Hematopoietic multipotent progenitor cell treated with erythropoietin and hydrocortisone succinate and interleukin-3 and kit ligand, for 15 days (in vitro differentiated cells): ENCODE data around the gene LYPD6.

ENCODE experiments used
- DNase-seq: peaks from one replicate; pipeline ENCODE4 v3.0.0-alpha.2; 2015; ENCODE audit warnings: low spot score

LYPD6 gene

GRCh38 chr2:149348291-149348690 is 17.9 kb downstream of the LYPD6 start:
- no peak for DNase-seq

- no peak for DNase-seq
Measured at GRCh38 chr2:149353421-149353820, 23.0 kb downstream of the LYPD6 start.

GRCh38 chr2:149355716-149356422 is 25.5 kb downstream of the LYPD6 start:
- DNase-seq, result no peak

DNA sequence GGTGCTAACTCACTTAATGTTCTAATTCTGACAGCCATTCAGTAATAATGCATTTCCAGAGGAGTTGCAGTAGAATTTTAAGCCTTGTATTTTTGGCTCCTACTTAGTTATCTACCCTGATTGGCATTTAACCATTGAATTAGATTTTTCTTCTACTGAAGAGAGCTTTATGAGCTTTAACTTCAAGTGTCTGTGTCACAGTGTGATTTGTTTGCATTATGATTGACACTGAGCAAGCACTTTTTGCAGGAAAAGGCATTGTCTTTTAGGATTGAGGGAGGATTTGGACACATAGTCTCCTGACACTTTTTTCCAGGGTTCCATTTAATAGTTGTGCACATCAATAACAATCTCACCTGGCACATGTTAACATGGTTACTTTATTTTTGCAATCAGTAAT is 26.7 kb downstream of the LYPD6 start:
- DNase-seq, result no peak

GRCh38 chr2:149360106-149360505 is 29.7 kb downstream of the LYPD6 start:
- no peak for DNase-seq

GRCh38 chr2:149363958-149364357 is 33.6 kb downstream of the LYPD6 start:
- no peak for DNase-seq

DNA sequence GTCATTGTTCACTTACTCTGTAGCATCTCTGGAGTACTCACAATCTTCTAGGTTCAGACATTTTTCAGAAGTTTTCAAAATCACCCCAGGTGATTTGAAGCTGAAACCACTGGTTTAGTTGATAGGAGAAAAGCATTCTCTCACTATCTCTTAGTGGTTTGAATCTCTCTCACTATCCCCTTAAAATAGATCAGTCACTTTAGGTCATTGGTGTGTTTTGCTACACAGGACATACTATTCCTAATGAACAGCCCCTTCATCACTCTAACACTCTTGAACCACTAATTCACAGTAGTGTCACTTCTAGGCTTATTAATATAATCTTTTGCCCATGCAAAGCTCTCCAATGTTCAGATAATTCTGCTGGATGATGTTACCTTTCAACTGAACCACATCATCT is 34.5 kb downstream of the LYPD6 start:
- no peak for DNase-seq

GRCh38 chr2:149365931-149366583 is 35.7 kb downstream of the LYPD6 start:
- no peak for DNase-seq

DNA sequence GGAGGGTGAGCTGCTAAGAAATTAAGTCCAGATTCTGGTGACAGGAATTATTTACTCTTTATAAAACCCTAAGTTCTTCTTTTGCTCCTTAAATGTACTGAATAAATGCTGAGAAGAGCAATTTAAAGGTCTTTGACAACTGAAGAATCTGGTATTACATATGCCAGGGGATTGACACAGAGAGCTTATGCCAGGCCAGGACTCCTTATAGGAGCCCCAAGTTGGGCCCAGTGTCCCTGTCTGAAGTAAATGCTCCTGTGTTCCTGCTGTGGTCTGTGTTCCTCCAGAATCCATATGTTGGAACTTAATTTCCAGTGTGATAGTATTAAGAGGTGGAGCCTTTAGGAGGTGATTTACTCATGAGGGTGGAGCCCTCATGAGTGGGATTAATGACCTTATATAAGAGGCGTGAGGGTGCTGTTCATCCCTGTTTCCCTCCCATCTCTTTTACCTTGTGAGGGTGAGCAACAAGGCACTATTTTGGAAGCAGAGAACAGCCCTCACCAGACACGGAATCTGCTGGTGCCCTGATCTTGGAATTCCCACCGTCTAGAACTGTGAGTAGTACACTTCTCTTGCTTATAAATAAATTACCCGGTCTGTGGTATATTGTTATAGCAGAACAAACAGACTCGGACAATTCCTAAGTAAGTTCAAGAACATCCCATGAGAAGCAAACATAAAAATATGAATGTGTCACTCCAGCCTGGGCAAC is 39.8 kb downstream of the LYPD6 start:
- no peak for DNase-seq

GRCh38 chr2:149371476-149371875 is 41.1 kb downstream of the LYPD6 start:
- DNase-seq, result no peak

- DNase-seq, result no peak
Measured at GRCh38 chr2:149375801-149376361, 45.5 kb downstream of the LYPD6 start.

DNA sequence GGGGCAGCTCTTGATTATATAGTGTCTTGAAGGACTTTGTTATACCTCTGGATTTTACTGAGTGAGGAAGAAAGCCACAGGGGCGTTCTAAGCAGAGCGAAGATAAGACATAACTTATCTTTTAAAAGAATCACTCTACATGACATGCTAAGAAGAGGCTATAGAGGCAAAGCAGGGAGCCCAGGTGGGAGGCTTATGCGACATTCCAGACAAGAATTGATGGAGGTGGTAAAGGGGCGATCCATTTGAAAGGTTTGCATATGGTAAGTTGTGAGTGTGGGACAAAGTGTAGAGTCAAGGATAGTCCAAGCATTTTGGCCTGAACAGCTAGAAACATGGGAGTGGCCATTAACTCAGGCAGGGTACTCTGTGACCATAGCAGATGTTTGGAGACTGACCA is 49.8 kb downstream of the LYPD6 start:
- DNase-seq, result no peak

- DNase-seq, result no peak
Measured at GRCh38 chr2:149383340-149383739, 53.0 kb downstream of the LYPD6 start.

- DNase-seq, result no peak
Measured at GRCh38 chr2:149385350-149385749, 55.0 kb downstream of the LYPD6 start.

GRCh38 chr2:149387411-149387810 is 57.0 kb downstream of the LYPD6 start:
- no peak for DNase-seq

GRCh38 chr2:149388120-149388816 is 57.9 kb downstream of the LYPD6 start:
- DNase-seq, result no peak

DNA sequence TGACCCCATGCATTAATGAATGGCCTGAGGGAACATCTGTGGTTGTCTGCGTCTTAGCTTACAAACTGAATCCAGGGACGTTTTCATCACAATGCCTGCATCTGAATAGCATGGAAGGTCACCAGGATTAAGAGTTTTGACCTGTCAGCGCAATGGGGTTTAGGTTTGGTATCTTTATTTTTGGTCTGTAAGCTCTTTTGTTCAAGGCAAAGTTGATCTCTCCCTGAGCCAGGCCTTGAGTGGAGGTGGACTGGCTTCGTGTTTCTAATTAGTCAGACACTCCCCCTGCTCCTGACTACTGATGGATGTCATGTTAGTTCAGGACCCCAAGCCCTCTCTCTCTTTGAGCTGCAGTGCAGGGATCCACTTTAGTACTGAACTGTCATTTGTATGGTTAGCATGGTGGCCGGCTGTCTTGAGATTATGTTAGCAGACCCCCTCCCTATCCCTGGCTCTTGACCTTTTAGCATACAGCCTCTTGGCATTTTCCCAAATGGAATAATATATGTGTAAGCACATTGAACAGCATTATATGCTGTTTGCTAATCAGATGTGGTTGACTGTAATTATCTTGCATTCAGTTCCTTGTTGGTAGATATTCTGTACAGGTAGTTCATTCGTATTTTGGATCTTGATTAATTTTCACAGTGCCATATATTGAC is 59.2 kb downstream of the LYPD6 start:
- DNase-seq, result no peak

DNA sequence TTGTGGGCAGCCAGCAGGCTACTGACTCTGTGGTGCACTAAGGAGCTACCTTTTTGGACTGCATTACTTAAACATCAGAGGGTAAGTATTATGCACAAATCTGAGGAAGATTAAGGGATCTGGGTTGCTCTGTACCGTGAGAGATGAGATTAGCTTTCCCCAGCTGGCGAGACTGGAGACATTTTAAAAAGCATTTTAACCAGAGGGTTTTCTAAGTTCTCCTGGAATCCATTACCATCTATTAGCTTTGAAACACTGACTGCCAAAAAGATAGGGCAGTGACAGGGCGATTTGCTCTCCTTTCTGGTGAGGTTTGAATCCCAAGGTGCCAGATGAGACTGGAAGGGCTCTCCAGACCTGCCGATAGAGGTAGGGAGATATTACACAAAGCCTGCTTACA is 63.2 kb downstream of the LYPD6 start:
- no peak for DNase-seq

DNA sequence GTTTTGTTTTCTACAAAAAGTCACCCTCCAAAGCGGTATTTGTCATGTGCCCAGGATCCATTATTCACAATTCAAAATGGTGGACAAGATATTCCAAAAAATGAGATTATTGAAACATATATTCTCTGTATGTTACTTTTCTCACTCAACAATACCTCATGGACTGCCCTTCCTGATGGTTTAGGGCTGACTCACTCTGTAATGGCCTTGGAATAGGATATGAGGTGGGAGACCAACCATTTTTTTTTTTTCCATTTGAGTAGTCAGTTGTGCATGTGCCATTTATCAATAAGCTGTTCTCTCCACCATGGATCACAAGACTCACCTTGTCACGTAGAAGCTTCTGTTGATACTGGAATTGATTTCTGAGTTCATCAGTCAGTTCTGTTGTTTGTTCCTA is 64.5 kb downstream of the LYPD6 start:
- no peak for DNase-seq

DNA sequence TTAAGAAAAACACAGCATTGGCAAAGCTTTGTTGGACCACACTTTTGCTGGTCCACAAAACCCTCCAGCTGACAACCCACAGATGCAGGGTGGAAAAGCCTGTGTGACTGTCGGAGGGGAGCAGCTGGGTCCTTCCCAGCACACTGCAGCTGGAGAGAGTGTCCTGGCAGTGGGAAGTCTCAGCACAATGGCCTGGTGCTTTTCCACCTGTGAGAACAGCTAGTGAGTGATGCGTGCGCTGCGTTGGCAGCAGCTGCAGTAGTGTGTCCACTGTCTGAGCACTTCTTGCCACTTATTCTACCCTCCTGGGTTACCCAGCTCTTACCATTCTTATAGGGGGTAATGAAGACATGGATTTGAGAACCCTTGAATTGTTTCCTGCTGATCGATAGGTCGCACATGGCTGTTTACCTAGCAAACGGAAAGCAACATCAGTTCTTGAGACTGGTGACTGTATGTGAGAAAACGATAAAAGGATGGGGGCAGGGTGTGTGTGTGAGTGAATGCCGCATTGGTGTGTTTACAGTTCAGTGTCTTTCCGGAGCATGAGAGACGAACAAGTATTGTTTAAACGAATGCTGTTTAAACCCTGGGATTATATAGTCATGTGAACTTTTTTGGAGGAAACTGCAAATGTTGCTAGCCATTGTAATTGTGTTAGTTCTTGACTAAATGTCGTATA is 69.7 kb downstream of the LYPD6 start:
- no peak for DNase-seq

DNA sequence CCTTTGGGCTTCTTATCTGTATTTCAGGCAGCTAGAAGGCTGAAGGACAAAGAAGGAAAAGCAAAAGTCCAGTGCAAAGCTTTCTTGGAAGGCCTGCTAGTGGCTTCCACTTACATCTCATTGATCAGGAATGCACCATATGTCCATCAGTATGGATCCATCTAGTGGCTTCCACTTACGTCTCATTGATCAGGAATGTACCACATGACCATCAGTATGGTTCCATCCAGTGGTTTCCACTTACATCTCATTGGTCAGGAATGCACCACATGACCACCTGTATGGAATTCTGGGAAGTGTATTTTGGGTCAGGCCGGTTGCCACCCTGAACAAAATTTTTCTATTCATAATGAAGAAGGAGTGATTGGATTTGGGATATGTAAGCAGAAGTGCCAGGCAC is 70.6 kb downstream of the LYPD6 start:
- no peak for DNase-seq
